Osteocyte (in vitro differentiated cells): Measurements from ENCODE around the gene KCNK6. TPM values are rescaled to one million over a fixed set of nuclear protein-coding genes. Genes with fewer than 3 reads are reported as not detected.
A peak's percentile ranks its signal among the peaks of the same experiment; 100 is the strongest.

Experiments
- DNase-seq: peaks from one replicate; pipeline ENCODE4 v3.0.0; 2021; ENCODE audit warnings: mixed read lengths; ENCODE audit not compliant: unreplicated experiment; ENCODE audit errors: extremely low spot score
- H3K27ac Mint-ChIP-seq: one replicate; pipeline ENCODE4 v1.8.0; 2021; ENCODE audit warnings: mild to moderate bottlenecking, mixed read lengths; ENCODE audit not compliant: unreplicated experiment
- H3K27me3 Mint-ChIP-seq: one replicate; pipeline ENCODE4 v1.8.0; 2021; ENCODE audit warnings: mixed read lengths; ENCODE audit not compliant: unreplicated experiment
- H3K36me3 Mint-ChIP-seq: one replicate; pipeline ENCODE4 v1.8.0; 2021; ENCODE audit warnings: mixed read lengths; ENCODE audit not compliant: unreplicated experiment
- H3K4me1 Mint-ChIP-seq: one replicate; pipeline ENCODE4 v1.8.0; 2021; ENCODE audit warnings: mixed read lengths; ENCODE audit not compliant: unreplicated experiment
- H3K4me3 Mint-ChIP-seq: one replicate; pipeline ENCODE4 v1.8.0; 2021; ENCODE audit warnings: mild to moderate bottlenecking, moderate library complexity, mixed read lengths; ENCODE audit not compliant: unreplicated experiment
- H3K9me3 Mint-ChIP-seq: one replicate; pipeline ENCODE4 v1.8.0; 2021; ENCODE audit warnings: mixed read lengths; ENCODE audit not compliant: unreplicated experiment
- CTCF ChIP-seq: fragments of 200-600 bp; sonication (generic); IDR thresholded peaks from 2 replicates; pipeline ENCODE4 v1.5.0; 2021; ENCODE audit warnings: antibody characterized with exemption, mild to moderate bottlenecking, moderate library complexity
- long read RNA-seq: library from polyadenylated mRNA; unstranded; transcript quantifications from one replicate; pipeline ENCODE4 v2.0.0, GENCODE V29; 2021
- total RNA-seq: library from RNA; stranded (reverse); gene quantifications from 2 replicates; pipeline ENCODE4 v1.2.1, GENCODE V29; 2021

The KCNK6 gene
- 11.9 and 13.0 TPM in 2 replicates for total RNA-seq
- long read RNA-seq, full-length matches to known transcripts, result 1 of 10 reads
- long read RNA-seq, partial matches to known transcripts, result 5 of 10 reads
- long read RNA-seq, other reads (novel, unspliced or antisense), result 4 of 10 reads

- Mint-ChIP-seq H3K27ac (peak within 1 kb of the TSS; percentile 78), H3K4me1 (peaks cover 43% of the 10 kb centered on the region), H3K4me3 (peak within 1 kb of the TSS; percentile 80), H3K27me3 (no peaks in the 10 kb centered on the region), H3K9me3 (no peaks in the 10 kb centered on the region), H3K36me3 (peaks cover 4% of the 10 kb centered on the region)
- no peak for DNase-seq
- TF ChIP-seq CTCF, result peak; percentile 32
Measured at GRCh38 chr19:38319421-38320258, at the start of gene KCNK6. Gene KCNK6, plus strand, starts transcription at chr19:38319845. Its CDS starts 106 bp downstream, at chr19:38319951.

- Mint-ChIP-seq H3K36me3 (no peaks in the 10 kb centered on the region), H3K27me3 (no peaks in the 10 kb centered on the region), H3K9me3 (no peaks in the 10 kb centered on the region), H3K27ac (peak overlapping the region; percentile 69), H3K4me1 (peaks cover 47% of the 10 kb centered on the region), H3K4me3 (no peak overlapping the region)
- no peak for DNase-seq
- no peak for TF ChIP-seq CTCF
Measured at GRCh38 chr19:38270587-38271167, 49.0 kb upstream of the KCNK6 start.

GRCh38 chr19:38273499-38273898 lies 46.1 kb upstream of the KCNK6 start:
- Mint-ChIP-seq H3K9me3 (no peaks in the 10 kb centered on the region), H3K4me1 (peaks cover 47% of the 10 kb centered on the region), H3K27me3 (no peaks in the 10 kb centered on the region), H3K4me3 (no peak overlapping the region), H3K27ac (no peak overlapping the region), H3K36me3 (no peaks in the 10 kb centered on the region)
- no peak for DNase-seq
- TF ChIP-seq CTCF, result no peak

GRCh38 chr19:38274739-38275138 lies 44.9 kb upstream of the KCNK6 start:
- no peak for DNase-seq
- Mint-ChIP-seq H3K9me3 (no peaks in the 10 kb centered on the region), H3K27me3 (no peaks in the 10 kb centered on the region), H3K4me1 (peaks cover 43% of the 10 kb centered on the region), H3K36me3 (no peaks in the 10 kb centered on the region), H3K27ac (no peak overlapping the region), H3K4me3 (no peak overlapping the region)
- no peak for TF ChIP-seq CTCF

- H3K9me3 Mint-ChIP-seq, result no peaks in the 10 kb centered on the region
- H3K27ac Mint-ChIP-seq, result peak overlapping the region; percentile 93
- H3K4me3 Mint-ChIP-seq, result no peak overlapping the region
- H3K27me3 Mint-ChIP-seq, result no peaks in the 10 kb centered on the region
- no peak for DNase-seq
- H3K36me3 Mint-ChIP-seq, result no peaks in the 10 kb centered on the region
- peaks cover 32% of the 10 kb centered on the region for H3K4me1 Mint-ChIP-seq
- no peak for TF ChIP-seq CTCF
Measured at GRCh38 chr19:38276942-38277517, 42.6 kb upstream of the KCNK6 start.
